Skin of body (tissue), 2 donors: ENCODE results near the gene NPB. TPM values are rescaled to one million over a fixed set of nuclear protein-coding genes. Genes with fewer than 3 reads are reported as not detected.
A peak's percentile ranks its signal among the peaks of the same experiment; 100 is the strongest.
"Not testable (repeated sequence)": the region's sequence is repeated elsewhere in the genome, so short reads cannot be mapped to it uniquely, and the experiment has no call there.

Experiments
- DNase-seq: peaks from one replicate; lab custom pipeline; 2025; lab: John Stamatoyannopoulos, UW
- total RNA-seq: library from RNA; depleted of rRNA; stranded (reverse); fragments of >200 nt; gene quantifications from one replicate; pipeline ENCODE4 v1.2.3, GENCODE V29; 2014

The NPB gene
- total RNA-seq, 1 donor from 2014 or later, result 0.59 TPM

GRCh38 chr17:81911969-81912368 lies 9.9 kb downstream of the NPB start:
- DNase-seq, result no peak

GRCh38 chr17:81912441-81913309 lies 10.6 kb downstream of the NPB start:
- no peak for DNase-seq

- no peak for DNase-seq
Observed at GRCh38 chr17:81913394-81914102, 11.5 kb downstream of the NPB start.

GRCh38 chr17:81914103-81914850 lies 12.2 kb downstream of the NPB start:
- no peak for DNase-seq

GRCh38 chr17:81915331-81915730 lies 13.3 kb downstream of the NPB start:
- no peak for DNase-seq

- DNase-seq, result no peak
Observed at GRCh38 chr17:81916234-81917001, 14.4 kb downstream of the NPB start.

DNA sequence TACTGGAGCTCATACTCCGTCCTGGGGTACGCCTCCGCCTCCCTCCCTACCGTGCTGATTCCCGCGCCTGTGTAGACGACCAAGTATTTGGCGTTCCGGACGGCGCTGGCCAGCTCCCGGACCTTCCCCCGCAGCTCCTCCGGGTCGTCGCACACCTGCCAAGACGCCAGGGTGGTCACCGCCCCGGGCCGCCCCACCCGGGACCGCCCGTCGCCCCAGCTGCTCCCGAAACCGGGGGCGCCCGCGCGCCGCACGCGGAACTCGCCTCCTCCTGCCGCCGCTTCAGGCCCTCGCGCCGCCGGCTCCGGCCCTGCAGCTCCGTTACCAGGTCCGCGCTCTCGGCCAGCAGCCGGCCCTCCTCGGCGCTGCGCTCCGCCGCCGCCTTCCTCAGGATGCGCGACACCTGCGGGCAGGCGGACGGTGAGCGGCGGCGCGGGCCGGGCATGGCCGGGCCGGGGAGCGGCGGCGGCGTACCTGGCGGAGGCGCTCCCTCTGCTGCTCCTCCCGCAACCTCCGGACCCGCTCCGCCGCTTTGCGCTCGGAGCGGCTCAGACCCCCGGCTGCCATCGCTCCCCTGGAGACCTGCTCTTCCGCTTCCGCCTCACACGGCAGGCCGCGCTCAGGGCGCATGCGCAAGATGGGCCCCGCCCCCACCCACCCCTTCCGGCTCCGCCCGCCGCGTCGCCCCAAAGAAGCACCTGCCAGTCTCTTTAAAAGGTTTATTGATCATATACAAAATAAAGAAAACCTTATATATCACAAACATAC lies 15.7 kb downstream of the NPB start, which contains the start of gene SIRT7:
TSS of gene SIRT7 (minus strand) at position 612 of the 768 bp plus-strand sequence. CDS start at position 567, 45 bp downstream.
- peak; percentile 37 for DNase-seq

DNA sequence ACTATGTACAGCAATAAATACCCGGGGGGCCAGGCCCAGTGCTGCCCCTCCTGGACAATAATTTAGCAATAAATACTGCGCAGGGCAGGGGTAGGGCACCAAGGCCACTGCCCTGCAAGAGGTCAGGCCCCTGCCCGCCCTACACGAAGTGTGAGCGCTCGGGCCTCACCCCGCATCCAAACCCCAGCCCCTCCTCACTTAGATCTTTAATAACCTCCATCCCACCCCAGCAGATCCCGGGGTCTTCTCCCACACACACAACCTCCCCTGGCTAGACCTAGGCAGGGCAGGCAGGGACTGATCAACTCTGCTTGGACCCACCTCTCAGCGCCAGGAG lies 16.3 kb downstream of the NPB start:
- DNase-seq, result not testable (repeated sequence)

DNA sequence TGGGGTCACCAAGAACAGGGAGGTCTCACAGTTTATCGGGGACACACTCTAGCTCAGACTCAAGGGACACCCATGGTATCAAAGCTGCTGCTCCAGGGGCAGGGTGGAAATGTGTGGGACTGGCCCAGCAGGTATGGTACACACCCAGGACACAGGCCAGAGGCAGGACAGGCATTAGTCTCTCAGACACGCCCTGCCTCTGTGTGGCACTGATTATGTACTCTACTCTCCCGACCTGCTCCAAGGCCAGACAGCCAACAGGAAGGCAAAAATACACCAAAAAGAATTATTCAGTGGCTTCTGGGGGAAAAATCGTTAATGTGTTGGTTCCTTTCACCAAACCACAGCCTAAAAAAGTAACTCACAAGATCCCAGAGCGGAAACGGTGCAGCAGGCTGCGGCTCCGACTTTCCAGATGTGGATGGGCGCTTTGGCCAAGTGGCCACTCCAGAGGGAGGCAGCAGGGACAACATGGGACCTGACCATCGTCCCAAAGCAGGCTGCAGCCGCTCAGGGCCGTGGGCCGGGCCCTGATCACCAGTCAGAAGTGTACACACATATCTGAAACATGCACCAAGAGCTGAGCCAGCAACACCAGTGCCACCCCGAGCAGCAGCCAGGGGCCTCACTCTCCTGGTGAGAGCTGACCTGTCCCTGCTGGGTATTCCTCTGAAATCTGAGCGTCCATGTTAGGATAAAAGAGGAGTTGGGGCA lies 17.0 kb downstream of the NPB start:
- DNase-seq, result no peak

DNA sequence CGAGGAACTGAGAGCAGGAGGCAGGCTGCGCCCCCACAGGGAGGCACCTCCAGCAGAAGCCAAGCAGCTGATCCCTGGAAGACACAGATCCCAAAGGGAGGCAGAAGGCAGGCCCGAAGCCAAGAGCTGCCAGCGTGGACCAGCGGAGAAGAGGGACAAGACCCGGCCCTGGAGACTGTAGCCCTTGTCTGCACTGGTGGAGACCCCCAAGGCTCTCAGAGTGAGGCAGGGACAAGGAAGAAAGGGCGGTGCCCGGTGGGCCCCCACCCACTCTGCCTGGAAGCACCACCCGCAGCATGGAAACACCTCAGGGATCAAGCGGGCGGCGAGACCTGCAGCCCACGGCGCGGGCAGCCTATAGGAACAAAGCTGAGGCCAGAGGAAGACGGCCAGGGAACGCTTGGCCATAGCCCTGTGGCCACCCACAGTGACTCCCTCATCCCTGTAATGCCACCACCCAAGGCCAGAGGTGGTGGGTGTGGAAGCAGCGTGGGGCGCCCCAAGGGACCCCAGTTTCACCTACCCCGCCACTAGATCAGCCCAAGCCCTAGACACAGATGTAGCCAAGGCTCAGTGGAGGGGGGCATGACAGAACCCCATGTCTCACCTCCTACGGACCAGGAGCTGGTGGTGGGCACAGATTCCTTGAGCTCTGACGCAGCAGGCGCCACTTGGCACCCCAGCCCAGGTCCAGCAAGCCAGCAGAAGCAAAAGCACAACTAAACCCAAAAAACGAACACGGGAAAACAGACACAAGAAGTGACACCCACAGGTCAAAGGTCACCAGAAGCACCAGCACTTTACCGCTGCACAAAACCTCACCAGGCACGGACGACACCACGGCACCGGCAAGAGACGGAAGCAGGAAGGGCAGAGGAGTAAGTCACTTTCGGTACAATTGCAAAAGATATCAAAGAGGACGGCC lies 18.8 kb downstream of the NPB start:
- no peak for DNase-seq

DNA sequence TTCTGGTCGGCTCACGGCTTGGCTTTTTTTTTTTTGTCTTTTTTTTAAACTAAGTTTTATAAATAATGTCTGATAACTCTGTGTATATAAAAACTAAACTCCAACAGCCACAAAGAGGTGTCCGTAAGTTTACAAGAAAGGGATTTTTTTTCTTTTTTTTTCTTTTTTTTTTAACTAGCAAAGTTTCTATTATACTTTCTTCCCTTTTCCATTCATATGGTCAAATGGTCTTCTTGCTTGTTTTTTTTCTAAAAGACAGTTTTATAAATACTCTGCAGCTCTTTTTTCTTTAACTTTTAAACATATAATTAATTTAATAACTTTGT lies 19.5 kb downstream of the NPB start:
- no peak for DNase-seq

DNA sequence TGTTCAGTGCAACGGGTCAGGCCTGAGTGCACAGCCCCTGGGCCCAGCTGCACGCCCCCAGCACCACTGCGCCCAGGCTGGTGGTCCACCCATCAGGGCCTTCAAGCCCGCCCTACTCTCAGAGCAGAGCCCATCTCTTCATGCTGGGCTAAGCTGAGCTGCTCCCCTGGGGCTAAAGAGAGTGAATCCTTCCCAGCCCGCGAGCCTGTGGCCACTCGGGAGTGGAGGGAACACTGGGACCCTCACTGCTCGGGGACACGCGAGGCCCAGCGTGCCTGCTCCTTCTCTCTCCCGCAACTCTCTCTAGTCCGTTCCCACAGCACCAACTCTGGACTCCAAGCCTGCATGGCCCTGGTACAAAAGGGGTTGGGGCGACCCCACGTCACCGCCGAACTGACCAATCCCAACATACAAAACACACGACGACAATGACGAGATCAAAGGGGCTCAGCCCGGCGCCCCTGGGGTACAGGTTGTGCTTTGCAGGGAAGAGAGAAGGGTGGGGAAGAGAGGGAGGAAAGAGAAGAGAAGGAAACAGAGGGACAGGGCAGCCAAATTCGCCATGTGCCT lies 20.0 kb downstream of the NPB start:
- no peak for DNase-seq

GRCh38 chr17:81922566-81923301 lies 20.7 kb downstream of the NPB start:
- no peak for DNase-seq

- no peak for DNase-seq
Observed at GRCh38 chr17:81923302-81924260, 21.5 kb downstream of the NPB start.

DNA sequence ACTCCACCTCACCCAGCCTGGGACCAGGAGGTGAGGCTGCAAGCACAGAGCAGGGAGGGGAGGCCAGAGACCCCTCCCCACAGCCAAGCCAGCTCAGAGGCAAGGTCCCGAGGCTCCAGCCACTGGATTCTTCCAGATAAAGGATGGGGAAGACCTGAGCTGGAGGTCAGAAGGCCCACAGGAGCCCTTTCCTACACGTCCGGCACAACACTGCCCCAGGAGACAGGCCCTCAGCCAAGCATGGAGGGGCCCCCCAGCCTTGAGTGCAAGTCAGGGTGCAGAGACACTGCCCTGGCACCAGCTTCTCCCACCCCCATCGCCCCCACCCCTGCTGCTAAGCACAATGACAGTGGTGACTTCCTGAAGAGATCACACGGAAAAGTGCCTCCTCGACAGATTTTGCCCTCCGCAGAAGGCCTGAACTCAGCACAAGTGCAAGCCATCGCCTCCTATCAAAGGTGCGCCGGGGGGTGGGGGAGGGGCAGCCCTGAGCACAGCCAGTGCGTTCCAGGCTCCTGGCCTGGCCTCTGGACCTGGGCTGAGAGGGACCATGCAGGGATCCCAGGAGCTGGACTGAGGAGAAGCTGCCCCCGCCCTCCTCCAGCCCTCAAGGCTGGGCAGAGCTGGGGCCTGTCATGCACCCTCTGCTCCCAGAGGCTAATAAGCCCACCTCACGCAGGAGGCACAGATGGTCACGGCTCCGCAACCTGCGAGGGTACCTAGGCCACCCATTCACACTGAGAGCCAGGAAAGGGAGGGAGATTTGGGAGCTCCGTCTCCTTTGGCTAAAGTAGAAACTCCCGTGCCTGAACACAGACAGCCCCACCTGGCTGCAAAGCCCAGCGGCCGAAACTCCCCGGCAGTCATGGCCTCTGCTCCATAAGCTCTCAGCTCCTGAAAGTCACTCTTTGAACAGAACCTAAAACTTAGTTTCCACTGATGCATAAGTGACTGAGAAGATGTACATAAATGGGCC lies 22.8 kb downstream of the NPB start:
- DNase-seq, result no peak
